DMS153 (cell line): ENCODE measurements around the gene ACLY.
"Not testable (repeated sequence)": the region's sequence is repeated elsewhere in the genome, so short reads cannot be mapped to it uniquely, and the experiment has no call there.

Source experiments
- DNase-seq: peaks from one replicate; lab custom pipeline; 2025; lab: John Stamatoyannopoulos, UW

ACLY gene

GRCh38 chr17:41910701-41911391 is 7.9 kb downstream of the ACLY start:
- no peak for DNase-seq

- DNase-seq = no peak
These were observed 9.7 kb downstream of the ACLY start for GRCh38 chr17:41909088-41909487.

- no peak for DNase-seq
These were observed 10.9 kb downstream of the ACLY start for GRCh38 chr17:41907633-41908539.

- DNase-seq = no peak
These were observed 11.6 kb downstream of the ACLY start for GRCh38 chr17:41907185-41907556.

GRCh38 chr17:41906465-41907184 is 12.1 kb downstream of the ACLY start:
- no peak for DNase-seq

GRCh38 chr17:41905172-41905571 is 13.6 kb downstream of the ACLY start:
- DNase-seq = no peak

GRCh38 chr17:41904242-41904841 is 14.4 kb downstream of the ACLY start:
- DNase-seq = no peak

- no peak for DNase-seq
These were observed 17.1 kb downstream of the ACLY start for GRCh38 chr17:41901646-41902045.

- DNase-seq = no peak
These were observed 22.0 kb downstream of the ACLY start for GRCh38 chr17:41896726-41897125.

- DNase-seq = no peak
These were observed 23.1 kb downstream of the ACLY start for GRCh38 chr17:41895617-41896016.

- DNase-seq = no peak
These were observed 23.9 kb downstream of the ACLY start for GRCh38 chr17:41894791-41895331.

GRCh38 chr17:41893384-41893783 is 25.4 kb downstream of the ACLY start:
- no peak for DNase-seq

GRCh38 chr17:41892021-41892376 is 26.8 kb downstream of the ACLY start:
- DNase-seq = no peak

GRCh38 chr17:41891135-41892020 is 27.4 kb downstream of the ACLY start:
- no peak for DNase-seq

GRCh38 chr17:41888332-41888965 is 30.3 kb downstream of the ACLY start:
- DNase-seq = no peak

GRCh38 chr17:41885733-41886132 is 33.0 kb downstream of the ACLY start:
- DNase-seq = no peak

- DNase-seq = no peak
These were observed 36.0 kb downstream of the ACLY start for GRCh38 chr17:41882756-41883155.

GRCh38 chr17:41880130-41880529 is 38.6 kb downstream of the ACLY start:
- DNase-seq = no peak

GRCh38 chr17:41874293-41874670 is 44.5 kb downstream of the ACLY start:
- not testable (repeated sequence) for DNase-seq

- no peak for DNase-seq
These were observed 45.0 kb downstream of the ACLY start for GRCh38 chr17:41873559-41874292.
